HG02571 (cell line): ENCODE measurements around the gene KIAA0930.

ENCODE experiments used
- ATAC-seq: cut with Tn5 transposase; IDR thresholded peaks from one replicate; pipeline ENCODE4 v1.9.1; 2021; ENCODE audit warnings: mild to moderate bottlenecking, moderate library complexity; ENCODE audit not compliant: unreplicated experiment

Gene KIAA0930

GRCh38 chr22:45238076-45238956 is 2.4 kb downstream of the KIAA0930 start:
- no peak for ATAC-seq

GRCh38 chr22:45237065-45237990 is 3.4 kb downstream of the KIAA0930 start:
- no peak for ATAC-seq

- ATAC-seq: no peak
These were observed 4.8 kb downstream of the KIAA0930 start for GRCh38 chr22:45235851-45236342.

- ATAC-seq: peak; percentile 66
These were observed 5.5 kb downstream of the KIAA0930 start for GRCh38 chr22:45235101-45235777.

- ATAC-seq: no peak
These were observed 6.9 kb downstream of the KIAA0930 start for GRCh38 chr22:45233827-45234226.

- no peak for ATAC-seq
These were observed 7.3 kb downstream of the KIAA0930 start for GRCh38 chr22:45233386-45233785.

GRCh38 chr22:45231293-45231692 is 9.4 kb downstream of the KIAA0930 start:
- ATAC-seq: no peak

GRCh38 chr22:45230026-45230721 is 10.5 kb downstream of the KIAA0930 start:
- no peak for ATAC-seq

GRCh38 chr22:45229181-45229580 is 11.5 kb downstream of the KIAA0930 start:
- no peak for ATAC-seq

GRCh38 chr22:45228401-45228754 is 12.3 kb downstream of the KIAA0930 start:
- no peak for ATAC-seq

- ATAC-seq: no peak
These were observed 12.9 kb downstream of the KIAA0930 start for GRCh38 chr22:45227645-45228400.

GRCh38 chr22:45226503-45227186 is 14.0 kb downstream of the KIAA0930 start:
- no peak for ATAC-seq

GRCh38 chr22:45225732-45226502 is 14.8 kb downstream of the KIAA0930 start:
- no peak for ATAC-seq

GRCh38 chr22:45224988-45225731 is 15.5 kb downstream of the KIAA0930 start:
- no peak for ATAC-seq

- ATAC-seq: no peak
These were observed 16.4 kb downstream of the KIAA0930 start for GRCh38 chr22:45224331-45224730.

- no peak for ATAC-seq
These were observed 17.2 kb downstream of the KIAA0930 start for GRCh38 chr22:45223304-45224117.

GRCh38 chr22:45221201-45221600 is 19.5 kb downstream of the KIAA0930 start:
- ATAC-seq: no peak
